ENCODE measurements around the gene RPLP1.
A peak's percentile ranks its signal among the peaks of the same experiment; 100 is the strongest.

The RPLP1 gene

GRCh38 chr15:69452692-69453521, at the start of gene RPLP1 (continued):
- peak; percentile 82 for TF ChIP-seq ZBTB10 (tag by site-specific recombination; IDR thresholded peaks at IDR 0.05)

GRCh38 chr15:69403594-69403993, 49.0 kb upstream of the RPLP1 start:
- H3K9me3 ChIP-seq (ENCODE audit: control insufficient read depth, insufficient read depth, low read depth, low read length): no peaks in the 10 kb centered on the region
- POLR2A ChIA-PET: interaction anchor here (3.7 kb wide), 1 partner anchor 10 kb away, joined by 11 read pairs; the partner anchor contains the start of gene KIF23
- TF ChIP-seq ZNF10 (tag by site-specific recombination; IDR thresholded peaks at IDR 0.05): no peak
- TF ChIP-seq ZNF148 (tag by site-specific recombination; IDR thresholded peaks at IDR 0.05; ENCODE audit: borderline replicate concordance): no peak
- TF ChIP-seq ZBTB44 (tag by site-specific recombination; IDR thresholded peaks at IDR 0.05): no peak
- no peak for TF ChIP-seq OSR2 (tag by site-specific recombination; IDR thresholded peaks at IDR 0.05)
- no peak for TF ChIP-seq ZNF529 (tag by site-specific recombination; IDR thresholded peaks at IDR 0.05; ENCODE audit: insufficient replicate concordance)
- no peak for TF ChIP-seq ZNF555 (tag by site-specific recombination; conservative IDR thresholded peaks at IDR 0.05)
- no peak for TF ChIP-seq ZNF404 (tag by site-specific recombination; IDR thresholded peaks at IDR 0.05)
- no peak for TF ChIP-seq SETDB1 (IDR thresholded peaks at IDR 0.05; ENCODE audit: insufficient read length, low read length)
- TF ChIP-seq ZNF488 (tag by site-specific recombination; IDR thresholded peaks at IDR 0.05): no peak
- no peak for TF ChIP-seq ZNF701 (tag by site-specific recombination; IDR thresholded peaks at IDR 0.05)
- no peak for TF ChIP-seq ZNF548 (tag by site-specific recombination; IDR thresholded peaks at IDR 0.05)
- TF ChIP-seq ZNF292 (tag by site-specific recombination; IDR thresholded peaks at IDR 0.05; ENCODE audit: borderline replicate concordance, low read depth): no peak
- TF ChIP-seq PRDM10 (tag by site-specific recombination; IDR thresholded peaks at IDR 0.05): no peak
- TF ChIP-seq ZNF211 (tag by site-specific recombination; IDR thresholded peaks at IDR 0.05; ENCODE audit: low read depth): no peak
- TF ChIP-seq ZFHX2 (tag by site-specific recombination; conservative IDR thresholded peaks at IDR 0.05): no peak
- TF ChIP-seq FEZF1 (tag by site-specific recombination; IDR thresholded peaks at IDR 0.05): no peak
- no peak for TF ChIP-seq ZNF449 (tag by site-specific recombination; IDR thresholded peaks at IDR 0.05)
- no peak for TF ChIP-seq HIC1 (tag by site-specific recombination; IDR thresholded peaks at IDR 0.05)

More at GRCh38 chr15:69403594-69403993, 49.0 kb upstream of the RPLP1 start:
- Histone ChIP-seq H3K27ac (ENCODE audit: extremely low read depth, low read depth, low read length) (no peak overlapping the region), H3K4me3 (ENCODE audit: low read depth, low read length) (no peak overlapping the region), H3K36me3 (ENCODE audit: control insufficient read depth in 2 of 2, insufficient read depth in 1 of 2, low read length in 2 of 2) (no peaks in the 10 kb centered on the region), H3K4me1 (ENCODE audit: control insufficient read depth, insufficient read depth, low read length) (no peaks in the 10 kb centered on the region)
- CTCF ChIA-PET: interaction anchor here (0.7 to 3.9 kb wide), 5 partner anchors 9 to 372 kb away, joined by 3 to 31 read pairs (median 5); no protein-coding TSS in a partner anchor

All from HEK293 (cell line).